ENCODE data around the gene MSI2.
"Not testable (repeated sequence)": the region's sequence is repeated elsewhere in the genome, so short reads cannot be mapped to it uniquely, and the experiment has no call there.

Gene MSI2

GRCh38 chr17:57496382-57496781 lies 240.1 kb downstream of the MSI2 start:
- no peak for TF ChIP-seq CSDC2 (CRISPR knock-in tag; IDR thresholded peaks at IDR 0.05)
- TF ChIP-seq CSRNP3 (CRISPR knock-in tag; IDR thresholded peaks at IDR 0.05): no peak
- TF ChIP-seq GLIS3 (CRISPR knock-in tag; IDR thresholded peaks at IDR 0.05): no peak
- TF ChIP-seq ZNF70 (CRISPR knock-in tag; IDR thresholded peaks at IDR 0.05): no peak
- no peak for TF ChIP-seq PPARA (CRISPR knock-in tag; IDR thresholded peaks at IDR 0.05; ENCODE audit: borderline replicate concordance)
- no peak for TF ChIP-seq TSHZ2 (CRISPR knock-in tag; IDR thresholded peaks at IDR 0.05)
- no peak for TF ChIP-seq PATZ1 (CRISPR knock-in tag; IDR thresholded peaks at IDR 0.05; ENCODE audit: borderline replicate concordance)
- TF ChIP-seq SNAI2 (CRISPR knock-in tag; IDR thresholded peaks at IDR 0.05): no peak
- no peak for TF ChIP-seq POU6F1 (CRISPR knock-in tag; IDR thresholded peaks at IDR 0.05; ENCODE audit: borderline replicate concordance, low read depth)
- no peak for ATAC-seq

- TF ChIP-seq TOX (CRISPR knock-in tag; IDR thresholded peaks at IDR 0.05; ENCODE audit: borderline replicate concordance) (no peak), OSR1 (CRISPR knock-in tag; IDR thresholded peaks at IDR 0.05) (no peak), PPARA (CRISPR knock-in tag; IDR thresholded peaks at IDR 0.05; ENCODE audit: borderline replicate concordance) (no peak), GLIS3 (CRISPR knock-in tag; IDR thresholded peaks at IDR 0.05) (no peak), CSDC2 (CRISPR knock-in tag; IDR thresholded peaks at IDR 0.05) (no peak), CSRNP3 (CRISPR knock-in tag; IDR thresholded peaks at IDR 0.05) (no peak), ZFP30 (CRISPR knock-in tag; IDR thresholded peaks at IDR 0.05) (no peak), ZC3H10 (CRISPR knock-in tag; IDR thresholded peaks at IDR 0.05) (no peak), ARNTL (CRISPR knock-in tag; IDR thresholded peaks at IDR 0.05; ENCODE audit: borderline replicate concordance, low read depth) (no peak), PATZ1 (CRISPR knock-in tag; IDR thresholded peaks at IDR 0.05; ENCODE audit: borderline replicate concordance) (no peak), CREB5 (CRISPR knock-in tag; IDR thresholded peaks at IDR 0.05; ENCODE audit: low read depth) (no peak), ESRRG (CRISPR knock-in tag; IDR thresholded peaks at IDR 0.05) (no peak), POU6F1 (CRISPR knock-in tag; IDR thresholded peaks at IDR 0.05; ENCODE audit: borderline replicate concordance, low read depth) (no peak)
- no peak for ATAC-seq
These were observed 242.1 kb downstream of the MSI2 start for GRCh38 chr17:57498443-57498842.

GRCh38 chr17:57499221-57499620 lies 242.9 kb downstream of the MSI2 start:
- not testable (repeated sequence) for ATAC-seq
